ENCODE measurements around the gene MSANTD4.
"Not testable (repeated sequence)": the region's sequence is repeated elsewhere in the genome, so short reads cannot be mapped to it uniquely, and the experiment has no call there.

GRCh38 chr11:106058377-106058776, 36.3 kb upstream of the MSANTD4 start:
- TF ChIP-seq CTCF, POLR2A (IDR thresholded peaks at IDR 0.05): not testable (repeated sequence)
